Activated CD4-positive, alpha-beta T cell treated with anti-CD3 and anti-CD28 coated beads, Interleukin-2, amount 50 U/mL, for 16 hours (primary cell): ENCODE results near the gene MMRN2.
A peak's percentile ranks its signal among the peaks of the same experiment; 100 is the strongest.
"Not testable (repeated sequence)": the region's sequence is repeated elsewhere in the genome, so short reads cannot be mapped to it uniquely, and the experiment has no call there.

Source experiments
- DNase-seq: peaks from one replicate; pipeline ENCODE4 v3.0.0-alpha.2; 2020

The MMRN2 gene, protein sequence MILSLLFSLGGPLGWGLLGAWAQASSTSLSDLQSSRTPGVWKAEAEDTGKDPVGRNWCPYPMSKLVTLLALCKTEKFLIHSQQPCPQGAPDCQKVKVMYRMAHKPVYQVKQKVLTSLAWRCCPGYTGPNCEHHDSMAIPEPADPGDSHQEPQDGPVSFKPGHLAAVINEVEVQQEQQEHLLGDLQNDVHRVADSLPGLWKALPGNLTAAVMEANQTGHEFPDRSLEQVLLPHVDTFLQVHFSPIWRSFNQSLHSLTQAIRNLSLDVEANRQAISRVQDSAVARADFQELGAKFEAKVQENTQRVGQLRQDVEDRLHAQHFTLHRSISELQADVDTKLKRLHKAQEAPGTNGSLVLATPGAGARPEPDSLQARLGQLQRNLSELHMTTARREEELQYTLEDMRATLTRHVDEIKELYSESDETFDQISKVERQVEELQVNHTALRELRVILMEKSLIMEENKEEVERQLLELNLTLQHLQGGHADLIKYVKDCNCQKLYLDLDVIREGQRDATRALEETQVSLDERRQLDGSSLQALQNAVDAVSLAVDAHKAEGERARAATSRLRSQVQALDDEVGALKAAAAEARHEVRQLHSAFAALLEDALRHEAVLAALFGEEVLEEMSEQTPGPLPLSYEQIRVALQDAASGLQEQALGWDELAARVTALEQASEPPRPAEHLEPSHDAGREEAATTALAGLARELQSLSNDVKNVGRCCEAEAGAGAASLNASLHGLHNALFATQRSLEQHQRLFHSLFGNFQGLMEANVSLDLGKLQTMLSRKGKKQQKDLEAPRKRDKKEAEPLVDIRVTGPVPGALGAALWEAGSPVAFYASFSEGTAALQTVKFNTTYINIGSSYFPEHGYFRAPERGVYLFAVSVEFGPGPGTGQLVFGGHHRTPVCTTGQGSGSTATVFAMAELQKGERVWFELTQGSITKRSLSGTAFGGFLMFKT

DNA sequence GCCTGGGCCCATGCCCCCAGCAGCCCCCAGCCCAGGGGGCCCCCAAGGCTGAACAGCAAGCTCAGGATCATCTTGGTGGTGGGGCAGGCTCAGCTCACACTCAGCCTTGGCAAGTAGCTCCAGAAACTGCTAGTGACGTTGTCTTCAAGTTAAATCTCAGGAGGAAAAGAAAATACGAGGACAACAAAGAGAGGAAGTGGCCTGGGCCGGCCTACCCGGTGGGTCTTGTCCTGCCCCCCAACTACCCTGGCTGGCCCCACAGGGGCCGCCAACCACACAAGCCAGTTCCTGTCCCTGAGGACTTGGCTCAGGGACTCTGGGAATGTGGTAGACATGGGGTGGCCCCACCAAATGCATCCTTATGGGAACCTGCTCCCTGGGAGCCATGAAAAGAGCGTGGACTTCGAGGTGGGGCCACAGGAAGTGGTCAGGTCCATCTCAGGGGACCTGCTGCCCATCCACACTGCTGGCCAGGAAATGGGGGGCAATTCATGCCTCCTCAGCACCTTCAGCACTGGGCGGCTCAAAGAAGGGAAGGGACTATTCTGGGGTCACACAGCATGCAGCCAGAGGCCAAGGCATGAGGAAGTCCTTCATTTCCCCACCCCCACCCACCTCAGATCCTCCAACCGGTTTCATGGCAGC, at the start of gene MMRN2:
Gene MMRN2, minus strand, starts transcription at position 145 of the 645 bp plus-strand sequence. Its CDS starts 74 bp downstream, at position 71.
- DNase-seq, result no peak

DNA sequence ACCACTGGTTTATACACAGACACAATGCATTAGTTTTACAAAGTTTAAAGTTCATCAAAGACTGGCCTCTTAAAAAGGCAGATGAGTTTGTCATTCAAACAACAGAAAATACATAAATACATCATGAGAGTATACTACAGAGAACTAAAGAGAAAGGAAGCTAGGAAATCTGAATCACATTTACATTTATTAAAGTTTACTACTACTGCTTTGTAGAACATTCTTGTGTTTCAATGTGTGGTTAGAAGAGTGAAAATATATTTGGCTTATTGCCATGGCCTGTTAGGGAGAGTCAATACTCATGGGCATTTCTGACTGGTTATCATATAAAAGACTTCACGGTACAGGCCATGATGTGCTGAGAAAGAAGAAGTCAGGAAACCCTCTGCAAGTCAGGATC, 49.7 kb upstream of the MMRN2 start:
- not testable (repeated sequence) for DNase-seq

DNA sequence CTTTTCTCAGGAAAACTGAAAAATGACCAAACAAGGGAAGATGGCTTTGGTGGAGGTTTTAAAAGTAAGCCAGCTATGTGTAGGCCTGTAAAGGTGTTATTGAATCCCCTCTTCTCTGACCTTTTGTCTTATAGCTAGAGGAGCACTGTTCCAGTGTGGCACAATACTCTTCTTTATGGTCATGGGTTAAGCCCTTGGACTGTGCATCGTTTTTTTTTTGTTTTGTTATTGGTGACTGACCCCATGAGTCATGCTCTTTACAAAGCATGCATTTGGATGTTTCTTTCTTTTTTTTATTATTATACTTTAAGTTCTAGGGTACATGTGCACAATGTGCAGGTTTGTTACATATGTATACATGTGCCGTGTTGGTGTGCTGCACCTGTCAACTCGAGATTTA, 43.1 kb upstream of the MMRN2 start:
- DNase-seq, result no peak

DNA sequence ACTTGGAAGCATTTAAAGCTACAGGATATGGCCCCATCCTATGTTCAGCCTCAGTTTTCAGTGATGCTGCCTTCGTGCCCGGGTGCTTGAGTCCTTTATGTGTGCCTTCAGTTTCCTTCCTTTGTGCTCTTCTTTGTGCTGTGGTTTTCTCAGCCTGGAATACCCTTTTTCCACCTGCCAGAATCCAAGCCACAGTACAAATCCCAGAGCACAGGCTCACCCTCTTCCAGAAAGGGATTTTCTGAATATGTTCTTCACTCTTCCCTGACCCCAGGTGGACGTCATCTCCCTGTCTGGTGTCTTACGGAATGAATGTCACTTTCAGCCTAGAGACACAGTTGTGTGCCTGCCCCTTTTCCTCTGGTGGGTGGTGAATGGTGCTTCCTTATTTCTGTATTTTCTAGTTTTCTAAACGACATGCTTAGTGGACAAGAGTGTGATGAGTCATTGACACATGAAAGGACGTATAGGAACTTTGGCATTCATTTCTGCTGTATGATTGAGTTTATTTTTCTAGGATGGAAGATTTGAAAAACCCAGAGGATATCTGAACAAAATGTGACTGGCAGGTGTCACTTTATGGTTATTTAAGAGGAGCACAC, 42.5 kb upstream of the MMRN2 start:
- DNase-seq, result not testable (repeated sequence)

DNA sequence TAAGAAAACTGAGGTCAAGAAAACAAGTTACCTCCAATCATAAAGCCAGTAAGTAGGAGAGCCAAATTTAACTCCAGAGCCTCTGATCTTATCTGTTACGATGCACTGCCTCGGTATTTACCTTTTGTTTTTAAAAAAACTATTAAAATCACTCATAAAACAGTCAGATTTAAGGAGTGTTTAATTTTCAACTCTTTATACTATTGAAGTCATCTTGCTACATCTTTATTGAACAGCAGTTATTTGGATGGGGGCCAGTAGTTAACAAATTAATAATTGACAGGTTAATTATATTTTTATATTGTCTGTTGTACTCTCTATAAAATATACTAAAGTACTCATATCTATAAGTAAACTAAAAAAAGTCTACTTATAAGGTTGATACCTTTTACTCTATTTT, 35.5 kb upstream of the MMRN2 start:
- no peak for DNase-seq

DNA sequence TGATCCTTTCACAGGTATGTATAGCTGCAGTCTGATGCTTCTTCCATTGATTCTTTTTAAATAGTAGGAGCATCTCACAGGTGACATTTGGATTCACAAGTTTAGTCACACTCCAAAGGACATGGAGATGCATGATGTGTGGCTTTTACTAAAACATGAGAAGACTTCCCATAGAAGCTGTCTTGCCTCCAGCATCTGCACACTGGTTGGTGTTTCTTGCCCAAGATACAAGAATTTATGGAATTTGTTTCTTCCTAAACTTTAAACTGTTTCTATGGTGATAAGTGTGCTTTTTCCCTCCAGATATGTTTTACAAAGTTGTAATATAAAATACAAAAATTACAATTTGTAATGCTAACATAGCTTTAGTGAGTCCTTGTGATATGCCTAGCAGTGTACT, 35.0 kb upstream of the MMRN2 start:
- no peak for DNase-seq

DNA sequence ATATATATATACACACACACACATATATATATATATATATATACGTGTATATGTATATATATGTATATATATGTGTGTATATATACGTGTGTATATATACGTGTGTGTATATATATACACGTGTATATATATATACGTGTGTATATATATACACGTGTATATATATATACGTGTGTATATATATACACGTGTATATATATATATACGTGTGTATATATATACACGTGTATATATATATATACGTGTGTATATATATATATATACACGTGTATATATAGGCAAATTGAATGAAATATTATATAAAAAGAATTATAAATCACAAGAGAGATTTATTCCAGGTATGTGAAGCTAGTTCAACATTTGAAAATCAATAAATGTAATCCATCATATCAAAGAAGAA, 33.9 kb upstream of the MMRN2 start:
- DNase-seq, result not testable (repeated sequence)

DNA sequence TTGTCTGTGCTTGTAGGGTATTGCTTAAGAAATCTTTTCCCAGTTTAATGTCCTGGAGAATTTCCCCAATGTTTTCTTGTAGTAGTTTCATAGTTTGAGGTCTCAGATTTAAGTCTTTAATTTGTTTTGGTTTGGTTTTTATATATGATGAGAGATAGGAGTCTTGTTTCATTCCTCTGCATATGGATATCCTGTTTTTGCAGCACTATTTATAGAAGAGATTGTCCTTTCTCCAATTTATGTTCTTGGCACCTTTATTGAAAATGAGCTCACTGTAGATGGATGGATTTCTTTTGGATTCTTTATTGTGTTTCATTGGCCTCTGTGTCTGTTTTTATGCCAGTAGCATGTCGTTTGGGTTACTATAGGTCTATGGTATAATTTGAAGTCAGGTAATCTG, 31.1 kb upstream of the MMRN2 start:
- DNase-seq, result no peak

DNA sequence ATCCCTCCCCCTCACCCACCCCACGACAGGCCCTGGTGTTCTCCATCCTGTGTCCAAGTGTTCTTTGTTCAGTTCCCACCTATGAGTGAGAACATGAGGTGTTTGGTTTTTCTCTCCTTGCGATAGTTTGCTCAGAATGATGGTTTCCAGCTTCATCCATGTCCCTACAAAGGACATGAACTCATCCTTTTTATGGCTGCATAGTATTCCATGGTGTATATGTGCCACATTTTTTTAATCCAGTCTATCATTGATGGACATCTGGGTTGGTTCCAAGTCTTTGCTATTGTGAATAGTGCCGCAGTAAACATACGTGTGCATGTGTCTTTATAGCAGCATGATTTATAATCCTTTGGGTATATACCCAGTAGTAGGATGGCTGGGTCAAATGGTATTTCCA, 27.1 kb upstream of the MMRN2 start:
- not testable (repeated sequence) for DNase-seq

DNA sequence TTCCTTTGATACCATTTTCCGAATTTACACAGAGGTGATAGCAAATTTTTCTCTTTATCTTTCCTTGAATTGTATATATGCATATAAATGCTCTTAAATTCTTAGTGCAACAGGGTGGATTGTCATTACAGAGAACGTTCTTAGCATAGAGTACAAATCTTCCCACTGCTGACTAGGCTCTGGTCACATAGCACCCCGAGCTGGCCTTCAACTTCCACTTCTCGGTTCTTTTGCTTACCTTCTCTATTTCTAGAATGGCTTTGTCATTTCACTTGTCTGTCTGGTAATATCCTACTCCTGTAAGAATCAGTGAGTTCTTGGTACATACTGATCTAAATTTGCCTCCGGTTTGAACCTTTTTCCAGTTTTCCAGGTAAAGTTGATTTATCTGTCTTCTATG, 24.3 kb upstream of the MMRN2 start:
- DNase-seq, result no peak

DNA sequence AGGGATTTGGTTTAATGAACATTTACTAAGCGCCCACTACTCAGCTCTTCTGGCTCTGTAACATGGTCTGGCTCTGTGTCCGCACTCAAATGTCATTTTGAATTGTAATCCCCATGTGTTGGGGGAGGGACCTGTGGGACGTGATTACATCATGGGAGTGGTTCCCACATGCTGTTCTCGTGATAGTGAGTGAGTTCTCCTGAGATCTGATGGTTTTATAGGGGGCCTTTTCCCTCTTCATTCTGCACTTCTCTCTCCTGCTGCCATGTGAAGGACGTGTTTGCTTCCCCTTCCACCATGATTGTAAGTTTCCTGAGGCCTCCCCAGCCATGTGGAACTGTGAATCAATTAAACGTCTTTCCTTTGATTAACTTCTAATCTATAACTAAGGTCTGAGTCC, 23.6 kb upstream of the MMRN2 start:
- DNase-seq, result not testable (repeated sequence)

DNA sequence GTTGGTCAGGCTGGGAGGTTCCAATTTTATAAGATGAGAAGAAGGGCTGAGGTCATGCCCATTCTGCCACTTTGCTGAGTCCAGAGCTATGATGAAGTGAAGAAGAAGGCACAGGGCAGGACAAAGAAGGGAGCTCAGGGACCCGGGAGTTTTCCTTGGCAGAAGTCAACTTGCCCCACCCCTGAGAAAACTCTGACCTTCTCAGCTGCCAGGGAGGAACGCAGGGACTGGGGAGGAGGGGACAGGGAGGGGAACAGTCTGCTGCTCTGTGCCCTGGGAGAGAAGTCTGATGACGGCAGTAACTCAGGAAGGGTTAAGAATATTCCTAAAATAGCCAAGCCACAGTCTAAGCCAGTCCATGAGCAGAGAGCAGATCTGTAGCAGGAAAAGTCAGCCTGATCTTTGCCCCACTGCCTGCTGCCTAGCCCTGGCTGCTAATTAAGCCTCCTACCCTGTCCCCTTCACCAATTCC, 22.6 kb upstream of the MMRN2 start:
- DNase-seq, result no peak

DNA sequence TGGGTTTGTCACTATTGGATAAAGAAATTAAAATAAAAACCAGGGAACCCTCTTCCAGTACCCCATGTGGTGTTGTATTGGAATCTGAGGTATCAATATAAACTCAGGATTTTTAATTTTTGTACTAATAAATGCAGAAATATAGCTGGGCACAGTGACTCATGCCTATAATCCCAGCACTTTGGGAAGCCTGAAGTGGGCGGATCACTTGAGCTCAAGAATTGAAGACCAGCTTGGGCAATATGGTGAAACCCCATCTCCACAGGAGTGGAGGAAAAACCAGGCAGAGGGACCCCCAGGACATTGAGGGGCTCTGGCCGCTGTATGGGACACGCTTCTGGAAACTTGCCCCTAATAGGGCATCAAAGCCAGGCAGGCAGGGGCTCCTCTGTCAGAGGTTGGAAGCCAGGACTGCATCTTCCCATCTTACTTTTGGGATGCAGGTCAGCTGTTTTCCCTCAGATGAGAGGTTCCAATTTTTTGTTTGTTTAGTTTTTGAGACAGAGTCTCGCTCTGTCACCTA, 21.9 kb upstream of the MMRN2 start:
- DNase-seq, result no peak

DNA sequence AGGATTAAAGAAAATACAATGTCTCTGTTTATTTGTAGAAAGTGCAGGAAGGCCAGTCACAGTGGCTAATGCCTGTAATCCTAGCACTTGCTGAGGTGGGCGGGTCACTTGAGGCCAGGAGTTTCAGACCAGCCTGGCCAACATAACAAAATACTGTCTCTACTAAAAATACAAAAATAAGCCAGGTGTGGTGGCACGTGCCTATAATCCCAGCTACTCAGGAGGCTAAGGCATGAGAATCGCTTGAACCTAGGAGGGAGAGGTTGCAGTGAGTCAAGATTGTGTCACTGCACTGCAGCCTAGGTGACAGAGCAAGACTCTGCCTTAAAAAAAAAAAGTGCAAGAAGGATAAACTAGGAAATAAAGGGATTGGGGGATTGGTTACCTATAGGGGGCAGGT, 21.0 kb upstream of the MMRN2 start:
- not testable (repeated sequence) for DNase-seq

DNA sequence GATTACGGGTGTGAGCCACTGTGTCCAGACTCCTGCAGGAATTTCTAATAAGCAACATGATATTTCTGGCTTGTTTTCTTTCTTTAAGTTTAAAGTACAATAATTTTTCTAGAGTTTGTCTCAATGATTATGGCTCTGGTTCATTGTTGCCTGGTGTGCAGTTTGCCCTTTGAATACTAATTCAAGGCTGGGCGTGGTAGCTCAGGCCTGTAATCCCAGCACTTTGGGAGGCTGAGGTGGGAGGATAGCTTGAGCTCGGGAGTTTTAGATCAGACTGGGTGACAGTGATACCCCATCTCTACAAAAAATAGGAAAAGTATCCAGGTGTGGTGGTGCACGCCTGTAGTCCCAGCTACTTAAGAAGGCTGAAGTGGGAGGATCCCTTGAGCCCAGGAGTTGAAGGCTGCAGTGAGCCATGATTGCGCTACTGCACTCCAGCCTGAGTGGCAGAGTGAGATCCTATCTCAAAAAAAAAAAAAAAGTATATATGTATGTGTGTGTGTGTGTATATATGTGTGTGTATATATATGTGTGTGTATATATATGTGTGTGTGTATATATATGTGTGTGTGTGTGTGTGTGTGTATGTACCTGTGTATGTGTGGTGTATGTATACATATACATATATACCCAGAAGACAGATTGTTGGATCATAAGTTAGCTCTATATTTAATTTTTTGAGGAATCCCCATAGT, 19.1 kb upstream of the MMRN2 start:
- no peak for DNase-seq

DNA sequence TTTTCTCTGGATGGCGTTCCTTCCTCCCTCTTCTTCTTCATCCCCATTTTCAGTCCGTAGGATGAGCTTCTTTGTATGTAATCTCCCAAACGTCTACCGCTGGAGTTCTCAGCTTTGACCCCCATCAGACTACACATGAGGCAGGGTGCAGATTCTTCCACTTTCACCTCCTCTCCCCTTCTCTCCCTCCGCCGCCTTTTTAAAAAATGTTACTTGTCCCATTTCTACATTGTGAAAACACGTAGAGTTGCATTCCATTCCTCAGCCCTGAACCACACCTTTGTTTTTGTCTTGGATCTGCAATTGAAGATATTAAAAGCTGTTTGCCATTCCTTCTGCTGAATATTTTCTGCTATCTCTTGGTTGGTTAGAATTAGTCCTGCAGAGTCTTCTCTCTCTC, 17.1 kb upstream of the MMRN2 start:
- no peak for DNase-seq

DNA sequence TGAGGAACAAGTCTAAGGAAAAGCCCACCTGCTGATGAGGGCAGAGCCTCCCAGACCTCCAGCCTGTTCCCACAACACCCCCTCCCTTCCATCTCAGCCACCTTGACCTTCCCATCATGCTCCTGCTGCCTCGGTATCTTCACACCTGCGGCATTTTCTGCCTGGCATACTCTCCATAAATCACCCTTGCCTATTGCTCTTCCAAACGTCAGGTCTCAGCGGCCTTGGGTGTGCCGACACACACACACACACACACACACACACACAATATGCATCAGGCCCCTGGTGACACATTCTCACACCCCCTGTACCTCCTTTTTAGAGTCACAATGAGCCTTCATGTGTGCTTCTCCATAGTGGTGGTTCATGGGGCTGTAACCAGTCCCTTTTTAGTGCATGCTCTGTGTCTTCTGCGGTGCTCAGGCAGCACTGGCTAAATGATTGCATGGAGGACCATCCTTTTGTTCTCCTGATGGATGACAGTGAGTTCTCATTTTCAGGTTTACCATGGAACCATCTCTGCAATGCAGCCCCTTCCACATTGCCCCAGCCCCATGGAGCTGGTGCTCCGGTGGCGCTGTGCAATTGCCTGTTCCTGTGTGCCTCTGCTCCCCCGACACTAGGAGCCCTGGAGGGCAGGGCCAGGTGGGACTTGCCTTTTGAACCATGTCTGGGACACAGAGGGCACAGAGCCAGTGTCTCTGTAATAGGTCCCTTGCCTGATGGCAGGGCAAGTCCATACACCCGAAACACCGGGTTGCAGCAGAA, 15.4 kb upstream of the MMRN2 start:
- DNase-seq, result no peak

DNA sequence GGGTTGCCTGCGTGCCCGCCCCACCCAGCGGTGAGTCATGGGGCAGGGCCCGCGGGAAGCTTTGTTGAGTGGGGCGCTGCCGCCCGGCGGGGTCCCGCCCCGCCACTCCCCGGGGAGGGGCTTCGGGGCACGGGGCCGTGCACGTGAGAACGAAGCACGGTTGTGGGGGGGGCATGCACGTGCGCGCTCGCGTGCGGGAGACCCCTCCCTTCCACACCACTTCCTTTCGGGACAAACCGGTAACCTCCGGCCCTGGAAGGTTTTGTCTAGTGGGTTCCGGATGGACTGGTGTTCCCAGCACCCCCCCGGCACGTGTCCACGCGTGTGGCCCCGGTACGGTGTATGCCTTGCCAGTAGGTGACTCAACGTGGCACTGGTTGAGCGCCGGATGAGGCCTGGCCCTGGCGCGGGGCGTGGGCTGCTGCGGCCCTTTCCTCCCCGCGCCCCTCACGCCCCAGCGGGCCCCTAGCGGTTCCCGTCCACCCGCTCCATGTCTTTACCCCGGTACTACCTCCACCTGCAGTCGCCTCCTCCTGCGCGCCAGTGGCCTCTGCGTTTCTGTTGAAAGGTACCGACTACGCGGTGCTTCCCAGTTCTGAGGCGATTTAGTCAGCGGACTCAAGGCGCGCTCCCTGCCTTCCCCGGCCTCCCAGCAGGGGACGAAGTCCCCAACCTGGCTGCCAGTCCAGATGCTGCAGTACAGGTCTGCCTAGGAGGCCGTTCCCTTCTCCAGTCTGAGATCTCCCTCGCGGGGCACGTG, 14.0 kb upstream of the MMRN2 start:
- DNase-seq, result peak; percentile 85

DNA sequence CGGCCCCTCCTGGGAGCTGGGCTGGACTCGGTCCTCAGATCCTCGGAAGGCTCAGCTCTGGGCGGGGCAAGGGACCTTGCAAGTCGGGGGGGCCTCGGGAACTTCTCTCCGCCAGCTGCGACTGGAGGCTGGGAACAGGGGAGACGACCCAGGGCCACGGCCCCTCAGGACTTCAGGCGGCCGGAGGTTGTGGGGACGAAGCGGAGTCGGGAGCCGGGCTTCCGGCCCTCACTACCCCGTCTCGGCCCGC, 13.5 kb upstream of the MMRN2 start:
- DNase-seq, result no peak

DNA sequence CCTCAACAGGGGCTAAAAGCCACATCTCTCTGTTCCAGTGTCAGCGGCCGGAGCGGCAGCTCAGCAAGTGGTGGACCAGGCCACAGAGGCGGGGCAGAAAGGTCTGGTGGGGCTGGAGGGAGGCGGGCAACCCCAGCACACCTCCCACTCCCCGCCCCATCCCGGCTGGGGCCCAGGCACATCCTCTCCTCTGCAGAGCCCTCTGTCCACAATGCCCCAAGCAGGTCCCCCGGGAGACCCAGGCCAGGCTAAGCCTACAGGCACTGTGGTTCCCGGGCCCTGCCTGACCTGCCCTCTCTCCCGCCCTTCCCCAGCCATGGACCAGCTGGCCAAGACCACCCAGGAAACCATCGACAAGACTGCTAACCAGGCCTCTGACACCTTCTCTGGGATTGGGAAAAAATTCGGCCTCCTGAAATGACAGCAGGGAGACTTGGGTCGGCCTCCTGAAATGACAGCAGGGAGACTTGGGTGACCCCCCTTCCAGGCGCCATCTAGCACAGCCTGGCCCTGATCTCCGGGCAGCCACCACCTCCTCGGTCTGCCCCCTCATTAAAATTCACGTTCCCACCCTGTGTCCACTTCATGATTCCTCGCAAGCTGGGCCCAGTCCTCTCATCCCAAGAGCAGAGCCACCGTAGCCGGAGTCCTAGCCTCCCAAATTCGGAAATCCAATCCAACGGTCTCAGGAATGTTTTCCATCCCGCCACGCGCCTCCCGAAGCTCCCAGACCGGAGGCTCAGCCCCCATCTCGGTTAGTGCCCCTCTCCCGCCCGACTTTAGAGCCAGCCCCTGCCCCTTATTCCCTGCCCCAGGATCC, 13.0 kb upstream of the MMRN2 start:
- no peak for DNase-seq
